GM06990 (cell line): ENCODE measurements around the gene ELOVL5.

Experiments used
- DNase-seq: peaks from one replicate; pipeline ENCODE4 v3.0.0-alpha.2; 2011; ENCODE audit not compliant: insufficient read length; ENCODE audit errors: extremely low read depth
- H3K27me3 ChIP-seq: replicated peaks from 2 replicates; pipeline ENCODE4 v1.6.0; 2011; ENCODE audit warnings: low read length; ENCODE audit not compliant: control insufficient read depth, insufficient read depth
- H3K36me3 ChIP-seq: 2 replicates; pipeline ENCODE4 v1.5.1; 2011; ENCODE audit warnings: low read length; ENCODE audit not compliant: control insufficient read depth, insufficient read depth
- H3K4me3 ChIP-seq: replicated peaks from 2 replicates; pipeline ENCODE4 v1.5.1; 2011; ENCODE audit warnings: low read depth, mild to moderate bottlenecking, control low read depth, low read length
- TF ChIP-seq, protein P1 (sequence below): IDR thresholded peaks from 2 replicates; pipeline ENCODE4 v1.5.1; 2011; ENCODE audit warnings: low read length, control low read depth, mild to moderate bottlenecking, inconsistent platforms; ENCODE audit not compliant: insufficient read depth, poor library complexity, severe bottlenecking

Gene ELOVL5

GRCh38 chr6:53300656-53301551, 47.8 kb downstream of the ELOVL5 start:
- no peak for DNase-seq

GRCh38 chr6:53299331-53300005, 49.3 kb downstream of the ELOVL5 start:
- TF ChIP-seq, protein P1, sequence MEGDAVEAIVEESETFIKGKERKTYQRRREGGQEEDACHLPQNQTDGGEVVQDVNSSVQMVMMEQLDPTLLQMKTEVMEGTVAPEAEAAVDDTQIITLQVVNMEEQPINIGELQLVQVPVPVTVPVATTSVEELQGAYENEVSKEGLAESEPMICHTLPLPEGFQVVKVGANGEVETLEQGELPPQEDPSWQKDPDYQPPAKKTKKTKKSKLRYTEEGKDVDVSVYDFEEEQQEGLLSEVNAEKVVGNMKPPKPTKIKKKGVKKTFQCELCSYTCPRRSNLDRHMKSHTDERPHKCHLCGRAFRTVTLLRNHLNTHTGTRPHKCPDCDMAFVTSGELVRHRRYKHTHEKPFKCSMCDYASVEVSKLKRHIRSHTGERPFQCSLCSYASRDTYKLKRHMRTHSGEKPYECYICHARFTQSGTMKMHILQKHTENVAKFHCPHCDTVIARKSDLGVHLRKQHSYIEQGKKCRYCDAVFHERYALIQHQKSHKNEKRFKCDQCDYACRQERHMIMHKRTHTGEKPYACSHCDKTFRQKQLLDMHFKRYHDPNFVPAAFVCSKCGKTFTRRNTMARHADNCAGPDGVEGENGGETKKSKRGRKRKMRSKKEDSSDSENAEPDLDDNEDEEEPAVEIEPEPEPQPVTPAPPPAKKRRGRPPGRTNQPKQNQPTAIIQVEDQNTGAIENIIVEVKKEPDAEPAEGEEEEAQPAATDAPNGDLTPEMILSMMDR = no peak
- H3K4me3 ChIP-seq = no peak overlapping the region
- H3K36me3 ChIP-seq = no peaks in the 10 kb centered on the region
- no peak for DNase-seq
- no peaks in the 10 kb centered on the region for H3K27me3 ChIP-seq

More at GRCh38 chr6:53300656-53301551, 47.8 kb downstream of the ELOVL5 start:
- Histone ChIP-seq H3K27me3 (no peaks in the 10 kb centered on the region), H3K4me3 (no peak overlapping the region), H3K36me3 (no peaks in the 10 kb centered on the region)
- TF ChIP-seq, protein P1 = no peak

DNA sequence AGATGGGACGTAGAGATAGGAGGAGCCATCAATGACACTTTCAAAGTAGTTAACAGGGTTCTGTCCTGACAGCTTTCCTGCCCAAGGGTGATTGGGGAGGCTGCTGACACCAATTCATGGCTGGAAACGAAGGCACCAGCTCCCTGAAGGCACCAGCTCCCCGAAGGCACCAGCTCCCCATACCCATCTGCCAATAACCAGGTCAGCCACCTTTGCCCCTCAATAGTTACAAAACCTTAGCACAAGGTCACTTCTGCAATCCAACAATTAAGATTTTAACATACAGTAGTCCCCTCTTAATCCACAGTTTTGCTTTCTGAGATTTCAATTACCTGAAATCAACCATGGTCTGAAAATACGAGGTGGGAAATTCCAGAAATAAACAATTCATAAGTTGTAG, 51.7 kb downstream of the ELOVL5 start:
- no peak for DNase-seq
- no peak overlapping the region for H3K4me3 ChIP-seq
- TF ChIP-seq, protein P1 = no peak
- peaks cover 1% of the 10 kb centered on the region; the same call in 1 of the 2 replicates for H3K36me3 ChIP-seq
- no peaks in the 10 kb centered on the region for H3K27me3 ChIP-seq

GRCh38 chr6:53295176-53295575, 53.6 kb downstream of the ELOVL5 start:
- TF ChIP-seq, protein P1 = no peak
- no peaks in the 10 kb centered on the region for H3K27me3 ChIP-seq

DNA sequence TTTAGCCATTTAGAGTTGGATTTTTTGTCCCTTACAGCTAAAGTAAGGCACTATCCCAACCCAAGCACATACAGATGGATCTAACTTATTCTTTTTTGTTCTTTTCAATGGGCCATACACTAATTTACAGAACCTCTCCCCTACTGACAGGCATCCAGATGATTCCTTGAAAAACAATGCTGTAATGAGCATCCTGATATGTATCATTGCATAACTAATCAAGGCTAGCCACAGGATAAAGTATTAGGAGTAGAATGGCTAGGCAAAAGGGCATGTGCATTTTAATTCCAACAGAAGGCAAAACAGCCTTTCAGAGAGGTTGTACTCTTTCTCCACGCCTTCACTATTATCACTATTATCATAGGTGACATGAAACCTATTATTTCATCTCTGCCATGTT, 54.1 kb downstream of the ELOVL5 start:
- DNase-seq = no peak
- Histone ChIP-seq H3K4me3 (no peak overlapping the region), H3K27me3 (no peaks in the 10 kb centered on the region), H3K36me3 (peaks cover 1% of the 10 kb centered on the region; the same call in 1 of the 2 replicates)
- TF ChIP-seq, protein P1 = no peak

More at GRCh38 chr6:53295176-53295575, 53.6 kb downstream of the ELOVL5 start:
- Histone ChIP-seq H3K36me3 (peaks cover 1% of the 10 kb centered on the region; the same call in 1 of the 2 replicates), H3K4me3 (no peak overlapping the region)
- no peak for DNase-seq
